GM12878 (cell line): ENCODE measurements around the gene PTBP1. TPM values are rescaled to one million over a fixed set of nuclear protein-coding genes. Genes with fewer than 3 reads are reported as not detected.

Experiments
- BACH1 ChIP-seq: fragments of 450-650 bp; IDR thresholded peaks from 2 replicates; pipeline ENCODE4 v1.6.1; 2017; ENCODE audit warnings: mild to moderate bottlenecking, borderline replicate concordance
- BHLHE40 ChIP-seq, 2 experiments: fragments of 450-650 bp in 1 of 2; IDR thresholded peaks; 2 replicates each; pipeline ENCODE4 v1.6.1; 2011 to 2017; ENCODE audit warnings: low read depth in 2 of 2, borderline replicate concordance in 1 of 2, improper control_type of control experiment in 1 of 2, low read length in 1 of 2, mild to moderate bottlenecking in 1 of 2
- BRCA1 ChIP-seq: IDR thresholded peaks from 2 replicates; pipeline ENCODE4 v1.6.1; 2011; ENCODE audit warnings: low read depth, low read length, improper control_type of control experiment
- EGR1 ChIP-seq, 2 experiments: IDR thresholded peaks; 1 replicate in 1 of 2; 2 replicates in 1 of 2; pipeline ENCODE4 v1.6.1; 2011 to 2012; ENCODE audit warnings: low read depth in 2 of 2, low read length in 2 of 2, borderline replicate concordance in 1 of 2, mild to moderate bottlenecking in 1 of 2, moderate library complexity in 1 of 2
- EP300 ChIP-seq, 2 experiments: fragments of 150-350 bp in 1 of 2; IDR thresholded peaks; 2 replicates each; pipeline ENCODE4 v1.6.1; 2011 to 2012; ENCODE audit warnings: low read depth in 2 of 2, low read length in 2 of 2, borderline replicate concordance in 1 of 2, improper control_type of control experiment in 1 of 2, inconsistent platforms in 1 of 2; ENCODE audit not compliant: control insufficient read depth in 1 of 2
- HCFC1 ChIP-seq: fragments of 150-350 bp; IDR thresholded peaks from 2 replicates; pipeline ENCODE4 v1.6.1; 2014; ENCODE audit warnings: low read length
- JUND ChIP-seq: IDR thresholded peaks from 2 replicates; pipeline ENCODE4 v1.6.1; 2012; ENCODE audit warnings: low read depth, mild to moderate bottlenecking, low read length, improper control_type of control experiment, moderate library complexity
- KAT2A ChIP-seq: conservative IDR thresholded peaks from 2 replicates; pipeline ENCODE4 v1.6.1; 2011; ENCODE audit warnings: low read depth, low read length; ENCODE audit not compliant: control insufficient read depth
- MTA2 ChIP-seq: fragments of 450-650 bp; IDR thresholded peaks from 2 replicates; pipeline ENCODE4 v1.6.1; 2016; ENCODE audit warnings: low read depth, mild to moderate bottlenecking, moderate library complexity
- MTA3 ChIP-seq: IDR thresholded peaks from 2 replicates; pipeline ENCODE4 v1.6.1; 2012; ENCODE audit warnings: low read length, inconsistent platforms, borderline replicate concordance
- NRF1 ChIP-seq: conservative IDR thresholded peaks from 2 replicates; pipeline ENCODE4 v1.6.1; 2011; ENCODE audit warnings: mild to moderate bottlenecking, low read depth, low read length, improper control_type of control experiment
- PKNOX1 ChIP-seq: fragments of 450-650 bp; IDR thresholded peaks from 2 replicates; pipeline ENCODE4 v1.6.1; 2016; ENCODE audit warnings: mild to moderate bottlenecking
- POU2F2 ChIP-seq: IDR thresholded peaks from 3 replicates; pipeline ENCODE4 v1.6.1; 2011; ENCODE audit warnings: low read depth, mild to moderate bottlenecking, low read length, borderline replicate concordance
- RUNX3 ChIP-seq: IDR thresholded peaks from 2 replicates; pipeline ENCODE4 v1.6.1; 2012; ENCODE audit warnings: low read length, inconsistent platforms
- SP1 ChIP-seq: IDR thresholded peaks from one replicate; pipeline ENCODE4 v1.6.1; 2011; ENCODE audit warnings: low read depth, low read length
- polyA plus RNA-seq, 11 experiments: library from polyadenylated mRNA; depleted of rRNA in 4 of 11; unstranded in 6 of 11; stranded (reverse) in 5 of 11; fragments of >200 nt; fragmentation: Nextera tagmentation in 4 of 11; fragmentation: Illumina TruSeq in 1 of 11; extraction: Ambion mirVana in 4 of 11; extraction: Trizol in 1 of 11; gene quantifications; 1 replicate in 1 of 11; 2 replicates in 10 of 11; pipeline versions ENCODE4 v1.2.1 to v1.2.3, GENCODE V29; 2011 to 2016; ENCODE audit warnings: inconsistent platforms in 2 of 11, missing spikeins in 2 of 11, low read depth in 1 of 11
- total RNA-seq, 4 experiments: library from RNA; depleted of rRNA in 3 of 4; stranded (reverse); fragments of >200 nt in 3 of 4; fragmentation: Illumina TruSeq in 1 of 4; extraction: Trizol in 1 of 4; gene quantifications; 2 replicates each; pipeline versions ENCODE4 v1.2.1 to v1.2.3, GENCODE V29; 2013 to 2021
- TF ChIP-seq, protein P1 (sequence below): fragments of 450-650 bp; IDR thresholded peaks from 2 replicates; pipeline ENCODE4 v1.6.1; 2017; ENCODE audit warnings: borderline replicate concordance
- TF ChIP-seq, protein P2 (sequence below): fragments of 450-650 bp; IDR thresholded peaks from 2 replicates; pipeline ENCODE4 v1.6.1; 2016; ENCODE audit warnings: mild to moderate bottlenecking, moderate library complexity, borderline replicate concordance
- TF ChIP-seq, protein P3 (sequence below): fragments of 450-650 bp; formaldehyde crosslinking; IDR thresholded peaks from 2 replicates; pipeline ENCODE4 v1.5.0; 2022; ENCODE audit warnings: mild to moderate bottlenecking, missing genetic modification characterization
- TF ChIP-seq, protein P4 (sequence below): IDR thresholded peaks from 2 replicates; pipeline ENCODE4 v1.6.1; 2011; ENCODE audit warnings: low read depth, low read length, improper control_type of control experiment, borderline replicate concordance

PTBP1 gene
- total and polyA plus RNA-seq, 10 of the 15 experiments (the other 5 are each of a cell fraction or from before 2014, with no cell fraction given) = 13.1 to 532 (median 217) TPM

DNA sequence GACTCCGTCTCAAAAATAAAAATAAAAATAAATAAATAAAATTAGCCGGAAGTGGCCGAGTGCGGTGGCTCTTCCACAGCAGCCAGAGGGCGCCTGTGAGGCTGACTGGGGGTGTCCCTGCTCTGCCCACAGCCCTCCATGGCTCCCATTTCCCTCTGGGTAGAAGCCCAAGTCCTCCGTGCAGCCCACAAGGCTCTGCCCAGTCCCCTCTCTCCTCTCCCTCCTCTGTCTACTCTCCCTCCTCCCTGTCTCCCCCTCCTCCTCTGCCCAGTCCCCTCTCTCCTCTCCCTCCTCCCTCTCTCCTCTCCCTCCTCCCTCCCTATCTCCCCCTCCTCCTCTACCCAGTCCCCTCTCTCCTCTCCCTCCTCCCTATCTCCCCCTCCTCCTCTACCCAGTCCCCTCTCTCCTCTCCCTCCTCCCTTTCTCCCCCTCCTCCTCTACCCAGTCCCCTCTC lies 25.9 kb upstream of the PTBP1 start (continued):
- TF ChIP-seq, protein P1, sequence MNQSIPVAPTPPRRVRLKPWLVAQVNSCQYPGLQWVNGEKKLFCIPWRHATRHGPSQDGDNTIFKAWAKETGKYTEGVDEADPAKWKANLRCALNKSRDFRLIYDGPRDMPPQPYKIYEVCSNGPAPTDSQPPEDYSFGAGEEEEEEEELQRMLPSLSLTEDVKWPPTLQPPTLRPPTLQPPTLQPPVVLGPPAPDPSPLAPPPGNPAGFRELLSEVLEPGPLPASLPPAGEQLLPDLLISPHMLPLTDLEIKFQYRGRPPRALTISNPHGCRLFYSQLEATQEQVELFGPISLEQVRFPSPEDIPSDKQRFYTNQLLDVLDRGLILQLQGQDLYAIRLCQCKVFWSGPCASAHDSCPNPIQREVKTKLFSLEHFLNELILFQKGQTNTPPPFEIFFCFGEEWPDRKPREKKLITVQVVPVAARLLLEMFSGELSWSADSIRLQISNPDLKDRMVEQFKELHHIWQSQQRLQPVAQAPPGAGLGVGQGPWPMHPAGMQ = no peak
- no peak for TF ChIP-seq BHLHE40 (IDR thresholded peaks at IDR 0.05; ENCODE audit: borderline replicate concordance in 1 of 2, low read depth in 2 of 2, low read length in 1 of 2)
- no peak for TF ChIP-seq EGR1 (IDR thresholded peaks at IDR 0.05; ENCODE audit: borderline replicate concordance in 1 of 2, low read depth in 2 of 2, low read length in 2 of 2)
- no peak for TF ChIP-seq SP1
- TF ChIP-seq BRCA1 = no peak
- no peak for TF ChIP-seq JUND
- TF ChIP-seq, protein P2, sequence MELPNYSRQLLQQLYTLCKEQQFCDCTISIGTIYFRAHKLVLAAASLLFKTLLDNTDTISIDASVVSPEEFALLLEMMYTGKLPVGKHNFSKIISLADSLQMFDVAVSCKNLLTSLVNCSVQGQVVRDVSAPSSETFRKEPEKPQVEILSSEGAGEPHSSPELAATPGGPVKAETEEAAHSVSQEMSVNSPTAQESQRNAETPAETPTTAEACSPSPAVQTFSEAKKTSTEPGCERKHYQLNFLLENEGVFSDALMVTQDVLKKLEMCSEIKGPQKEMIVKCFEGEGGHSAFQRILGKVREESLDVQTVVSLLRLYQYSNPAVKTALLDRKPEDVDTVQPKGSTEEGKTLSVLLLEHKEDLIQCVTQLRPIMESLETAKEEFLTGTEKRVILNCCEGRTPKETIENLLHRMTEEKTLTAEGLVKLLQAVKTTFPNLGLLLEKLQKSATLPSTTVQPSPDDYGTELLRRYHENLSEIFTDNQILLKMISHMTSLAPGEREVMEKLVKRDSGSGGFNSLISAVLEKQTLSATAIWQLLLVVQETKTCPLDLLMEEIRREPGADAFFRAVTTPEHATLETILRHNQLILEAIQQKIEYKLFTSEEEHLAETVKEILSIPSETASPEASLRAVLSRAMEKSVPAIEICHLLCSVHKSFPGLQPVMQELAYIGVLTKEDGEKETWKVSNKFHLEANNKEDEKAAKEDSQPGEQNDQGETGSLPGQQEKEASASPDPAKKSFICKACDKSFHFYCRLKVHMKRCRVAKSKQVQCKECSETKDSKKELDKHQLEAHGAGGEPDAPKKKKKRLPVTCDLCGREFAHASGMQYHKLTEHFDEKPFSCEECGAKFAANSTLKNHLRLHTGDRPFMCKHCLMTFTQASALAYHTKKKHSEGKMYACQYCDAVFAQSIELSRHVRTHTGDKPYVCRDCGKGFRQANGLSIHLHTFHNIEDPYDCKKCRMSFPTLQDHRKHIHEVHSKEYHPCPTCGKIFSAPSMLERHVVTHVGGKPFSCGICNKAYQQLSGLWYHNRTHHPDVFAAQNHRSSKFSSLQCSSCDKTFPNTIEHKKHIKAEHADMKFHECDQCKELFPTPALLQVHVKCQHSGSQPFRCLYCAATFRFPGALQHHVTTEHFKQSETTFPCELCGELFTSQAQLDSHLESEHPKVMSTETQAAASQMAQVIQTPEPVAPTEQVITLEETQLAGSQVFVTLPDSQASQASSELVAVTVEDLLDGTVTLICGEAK = no peak
- TF ChIP-seq RUNX3 = peak; percentile 38; the same call in 1 of the 2 replicates
- no peak for TF ChIP-seq PKNOX1
- no peak for TF ChIP-seq BACH1
- no peak for TF ChIP-seq POU2F2
- TF ChIP-seq KAT2A = no peak
- no peak for TF ChIP-seq NRF1
- TF ChIP-seq EP300 (IDR thresholded peaks at IDR 0.05; ENCODE audit: borderline replicate concordance in 1 of 2, control insufficient read depth in 1 of 2, low read depth in 2 of 2, low read length in 2 of 2) = no peak
- no peak for TF ChIP-seq HCFC1
- TF ChIP-seq, protein P3, sequence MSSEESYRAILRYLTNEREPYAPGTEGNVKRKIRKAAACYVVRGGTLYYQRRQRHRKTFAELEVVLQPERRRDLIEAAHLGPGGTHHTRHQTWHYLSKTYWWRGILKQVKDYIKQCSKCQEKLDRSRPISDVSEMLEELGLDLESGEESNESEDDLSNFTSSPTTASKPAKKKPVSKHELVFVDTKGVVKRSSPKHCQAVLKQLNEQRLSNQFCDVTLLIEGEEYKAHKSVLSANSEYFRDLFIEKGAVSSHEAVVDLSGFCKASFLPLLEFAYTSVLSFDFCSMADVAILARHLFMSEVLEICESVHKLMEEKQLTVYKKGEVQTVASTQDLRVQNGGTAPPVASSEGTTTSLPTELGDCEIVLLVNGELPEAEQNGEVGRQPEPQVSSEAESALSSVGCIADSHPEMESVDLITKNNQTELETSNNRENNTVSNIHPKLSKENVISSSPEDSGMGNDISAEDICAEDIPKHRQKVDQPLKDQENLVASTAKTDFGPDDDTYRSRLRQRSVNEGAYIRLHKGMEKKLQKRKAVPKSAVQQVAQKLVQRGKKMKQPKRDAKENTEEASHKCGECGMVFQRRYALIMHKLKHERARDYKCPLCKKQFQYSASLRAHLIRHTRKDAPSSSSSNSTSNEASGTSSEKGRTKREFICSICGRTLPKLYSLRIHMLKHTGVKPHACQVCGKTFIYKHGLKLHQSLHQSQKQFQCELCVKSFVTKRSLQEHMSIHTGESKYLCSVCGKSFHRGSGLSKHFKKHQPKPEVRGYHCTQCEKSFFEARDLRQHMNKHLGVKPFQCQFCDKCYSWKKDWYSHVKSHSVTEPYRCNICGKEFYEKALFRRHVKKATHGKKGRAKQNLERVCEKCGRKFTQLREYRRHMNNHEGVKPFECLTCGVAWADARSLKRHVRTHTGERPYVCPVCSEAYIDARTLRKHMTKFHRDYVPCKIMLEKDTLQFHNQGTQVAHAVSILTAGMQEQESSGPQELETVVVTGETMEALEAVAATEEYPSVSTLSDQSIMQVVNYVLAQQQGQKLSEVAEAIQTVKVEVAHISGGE (CRISPR knock-in tag) = no peak
- TF ChIP-seq MTA3 = no peak
- TF ChIP-seq, protein P4, sequence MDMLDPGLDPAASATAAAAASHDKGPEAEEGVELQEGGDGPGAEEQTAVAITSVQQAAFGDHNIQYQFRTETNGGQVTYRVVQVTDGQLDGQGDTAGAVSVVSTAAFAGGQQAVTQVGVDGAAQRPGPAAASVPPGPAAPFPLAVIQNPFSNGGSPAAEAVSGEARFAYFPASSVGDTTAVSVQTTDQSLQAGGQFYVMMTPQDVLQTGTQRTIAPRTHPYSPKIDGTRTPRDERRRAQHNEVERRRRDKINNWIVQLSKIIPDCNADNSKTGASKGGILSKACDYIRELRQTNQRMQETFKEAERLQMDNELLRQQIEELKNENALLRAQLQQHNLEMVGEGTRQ = no peak
- no peak for TF ChIP-seq MTA2
